HG03460 (cell line): ENCODE measurements around the gene TMEM178B.

Experiments
- ATAC-seq: cut with Tn5 transposase; IDR thresholded peaks from one replicate; pipeline ENCODE4 v1.9.1; 2021; ENCODE audit not compliant: unreplicated experiment

Gene TMEM178B

DNA sequence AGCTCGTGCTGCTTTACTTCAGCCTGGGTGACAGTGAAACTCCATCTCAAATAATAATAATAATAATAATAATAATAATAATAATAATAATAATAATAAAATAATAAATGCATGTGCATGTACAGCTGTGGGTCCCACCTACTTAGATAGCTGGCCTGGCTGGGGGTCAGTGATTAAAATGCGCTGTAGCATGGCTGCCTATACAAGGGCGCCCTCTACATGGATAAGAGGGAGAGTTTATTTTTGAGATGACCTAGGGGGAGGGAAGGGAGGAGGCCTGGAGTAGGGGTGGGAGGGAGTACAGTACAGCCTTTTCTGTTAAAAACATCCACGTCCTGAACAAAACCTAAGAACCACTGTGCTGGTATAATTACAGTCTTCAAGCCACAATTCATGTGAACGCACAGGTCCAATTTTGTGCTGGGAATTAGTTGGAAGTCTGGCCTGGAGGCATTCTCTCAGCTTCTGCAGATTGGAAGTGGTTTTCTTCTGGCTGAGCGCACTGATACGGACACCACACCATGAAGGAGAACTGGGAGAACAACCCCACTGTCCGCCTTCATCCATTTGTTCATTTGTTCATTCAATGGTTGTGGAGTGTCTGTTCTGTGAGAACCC, 146.5 kb downstream of the TMEM178B start:
- no peak for ATAC-seq

DNA sequence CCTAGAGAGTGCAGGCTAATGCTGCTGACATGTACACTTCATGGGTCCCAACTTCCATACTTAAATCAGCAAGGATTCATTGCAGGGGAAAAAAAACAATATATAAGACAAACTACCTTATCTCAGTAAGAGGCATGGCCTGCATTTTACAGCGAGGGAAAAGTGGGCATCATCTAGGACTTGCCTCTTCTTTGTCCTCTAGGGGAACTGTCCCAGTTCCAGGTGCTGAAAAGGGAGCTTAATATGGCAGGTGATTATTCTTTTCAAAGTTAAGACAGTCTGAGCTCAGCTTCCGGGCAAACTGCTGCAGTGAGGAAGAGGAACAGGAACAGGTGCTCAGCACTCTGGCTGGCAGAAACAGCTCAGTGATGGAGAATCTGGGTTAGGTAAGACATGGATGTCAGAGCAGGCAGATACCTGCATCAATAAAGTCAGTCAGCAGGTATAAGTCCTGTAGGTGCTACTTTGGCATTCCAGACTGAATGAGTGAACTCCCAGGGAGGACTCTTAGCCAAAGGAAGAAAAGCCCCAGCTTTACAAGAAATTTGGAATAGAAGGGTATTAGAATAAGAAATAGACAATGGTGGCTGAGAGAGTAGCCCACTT, 147.2 kb downstream of the TMEM178B start:
- no peak for ATAC-seq

DNA sequence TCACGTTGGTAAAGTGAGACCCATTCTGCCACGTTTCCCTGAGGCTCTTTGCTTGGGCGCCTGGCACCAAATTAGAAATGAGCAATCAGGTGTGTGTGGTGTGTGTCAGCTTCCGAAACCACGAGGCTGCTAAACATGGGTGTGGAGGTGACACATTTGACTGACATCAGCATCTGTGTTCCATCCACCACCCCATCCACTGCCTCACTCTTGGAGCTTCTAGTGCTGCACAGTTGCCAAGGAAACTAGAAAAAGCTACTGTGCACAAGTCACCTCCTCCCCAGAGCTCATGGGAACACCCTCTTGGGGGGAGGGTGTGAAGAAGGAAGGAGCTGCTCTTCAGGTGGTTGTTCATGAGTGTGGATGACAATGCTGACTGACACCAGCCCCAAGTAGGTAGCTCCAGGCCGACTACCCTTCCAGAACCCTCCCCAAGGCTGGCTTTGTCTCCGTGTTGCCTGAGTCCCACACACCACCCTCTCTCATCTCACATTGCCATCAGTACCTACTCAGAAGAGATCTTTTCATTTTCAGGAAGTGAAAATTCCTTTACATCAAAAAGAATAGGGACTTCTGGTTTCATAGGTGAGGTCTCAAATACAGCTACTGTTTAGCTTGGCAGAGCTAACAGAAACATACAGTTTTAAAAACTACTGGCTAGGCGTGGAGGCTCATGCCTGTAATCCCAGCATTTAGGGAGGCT, 152.2 kb downstream of the TMEM178B start:
- ATAC-seq, result no peak

DNA sequence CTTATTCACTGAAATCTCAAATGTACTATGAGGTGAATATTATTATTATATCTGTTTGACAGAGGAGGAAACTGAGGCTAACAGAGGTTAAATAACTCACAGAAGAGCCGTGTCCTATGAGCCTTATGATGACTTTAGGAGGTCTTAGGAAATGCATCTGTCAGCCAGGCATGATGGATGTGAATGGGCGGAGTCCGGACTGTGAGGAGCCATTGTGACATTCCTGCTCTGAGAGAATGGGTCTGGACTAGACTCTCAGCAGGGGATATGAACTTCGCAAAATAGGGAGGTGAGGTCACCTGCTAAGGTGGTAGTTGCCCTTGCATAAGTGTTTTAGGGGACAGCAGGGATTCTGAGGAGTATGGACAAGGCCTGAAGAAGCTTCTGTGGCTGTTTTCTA, 153.6 kb downstream of the TMEM178B start:
- ATAC-seq, result no peak

DNA sequence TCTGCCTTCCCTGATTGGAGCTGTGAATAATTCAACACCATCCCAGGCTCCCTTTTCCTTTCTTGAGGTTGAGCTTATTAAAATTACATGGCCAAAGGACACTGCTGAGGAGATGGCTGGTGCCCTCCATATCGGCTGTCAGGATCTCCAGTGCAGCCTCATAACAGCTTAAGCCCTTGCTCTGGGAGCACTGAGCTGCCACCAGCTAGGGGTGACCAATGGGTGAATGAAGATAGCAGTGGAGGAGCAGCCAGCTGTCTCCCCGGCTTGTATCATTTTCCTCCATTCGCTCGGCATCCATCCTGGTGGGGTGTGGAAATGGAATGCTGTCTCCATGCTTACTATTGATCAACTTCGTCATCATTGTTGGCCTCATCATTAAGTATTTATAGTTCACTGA, 154.6 kb downstream of the TMEM178B start:
- no peak for ATAC-seq

DNA sequence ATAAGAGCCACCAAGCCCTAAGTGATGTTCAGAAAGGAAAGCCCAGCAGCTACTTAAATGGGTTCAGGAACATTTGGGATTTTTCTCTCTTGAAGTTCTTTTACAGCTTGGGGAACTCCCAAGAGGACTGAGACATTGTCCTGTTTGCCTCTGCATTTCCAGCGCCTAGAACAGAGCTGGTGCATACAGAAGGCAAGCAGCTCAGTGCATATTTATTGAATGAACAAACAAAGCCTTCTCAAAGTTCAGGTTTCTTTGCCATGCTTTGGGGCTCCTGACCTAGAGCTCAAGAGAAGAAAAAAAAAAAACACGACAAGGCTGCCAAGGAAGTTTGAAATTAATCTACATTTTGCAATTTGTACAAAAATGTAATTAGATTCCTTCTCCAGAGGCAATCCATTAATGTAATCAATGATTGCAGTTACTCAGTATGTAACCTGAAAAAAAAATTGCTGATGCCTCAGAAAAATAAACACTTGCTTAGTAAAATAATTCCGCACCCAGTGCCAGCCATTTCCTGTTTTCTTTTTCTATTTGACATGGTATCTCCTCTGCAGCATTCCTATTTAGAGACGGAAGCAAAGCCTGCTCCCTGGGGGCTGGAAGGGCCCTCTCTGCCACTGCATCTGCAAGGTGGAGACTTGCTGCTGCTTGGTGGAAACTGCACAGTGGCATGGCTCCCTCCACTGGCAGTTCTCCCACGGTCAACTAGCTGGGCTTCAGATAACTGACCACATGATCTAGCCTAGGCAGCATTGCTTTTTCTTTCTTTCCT, 157.3 kb downstream of the TMEM178B start:
- no peak for ATAC-seq

DNA sequence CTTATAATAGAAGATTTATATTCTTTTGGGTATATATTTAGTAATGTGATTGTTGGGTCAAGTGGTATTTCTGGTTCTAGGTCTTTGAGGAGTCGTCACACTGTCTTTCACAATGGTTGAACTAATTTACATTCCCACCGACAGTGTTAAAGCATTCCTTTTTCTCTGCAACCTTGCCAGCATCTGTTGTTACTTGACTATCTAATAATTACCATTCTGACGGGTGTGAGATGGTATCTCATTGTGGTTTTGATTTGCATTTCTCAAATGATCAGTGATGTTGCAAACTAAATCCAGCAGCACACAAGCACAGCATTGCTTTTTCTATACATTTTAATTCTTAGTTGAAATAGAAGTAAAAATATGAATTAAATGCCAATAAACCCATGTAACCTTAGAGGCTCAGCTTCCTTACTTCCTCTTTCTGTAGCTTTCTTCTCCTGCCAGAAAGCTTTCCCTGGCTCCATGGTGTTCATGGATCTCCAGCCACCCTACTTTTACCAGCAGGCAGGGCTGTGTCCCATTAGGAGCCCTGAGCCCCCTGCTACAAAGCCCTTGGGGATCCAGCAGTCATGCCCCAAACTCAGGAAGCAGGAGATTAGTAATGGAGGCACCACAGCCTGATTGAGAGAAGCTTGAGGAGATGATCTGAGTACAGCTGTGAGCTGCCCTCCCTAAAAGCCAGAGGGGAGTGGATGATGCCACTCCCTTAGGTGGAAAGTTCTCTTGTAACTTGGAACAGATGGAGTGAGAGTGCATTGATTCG, 158.6 kb downstream of the TMEM178B start:
- no peak for ATAC-seq

DNA sequence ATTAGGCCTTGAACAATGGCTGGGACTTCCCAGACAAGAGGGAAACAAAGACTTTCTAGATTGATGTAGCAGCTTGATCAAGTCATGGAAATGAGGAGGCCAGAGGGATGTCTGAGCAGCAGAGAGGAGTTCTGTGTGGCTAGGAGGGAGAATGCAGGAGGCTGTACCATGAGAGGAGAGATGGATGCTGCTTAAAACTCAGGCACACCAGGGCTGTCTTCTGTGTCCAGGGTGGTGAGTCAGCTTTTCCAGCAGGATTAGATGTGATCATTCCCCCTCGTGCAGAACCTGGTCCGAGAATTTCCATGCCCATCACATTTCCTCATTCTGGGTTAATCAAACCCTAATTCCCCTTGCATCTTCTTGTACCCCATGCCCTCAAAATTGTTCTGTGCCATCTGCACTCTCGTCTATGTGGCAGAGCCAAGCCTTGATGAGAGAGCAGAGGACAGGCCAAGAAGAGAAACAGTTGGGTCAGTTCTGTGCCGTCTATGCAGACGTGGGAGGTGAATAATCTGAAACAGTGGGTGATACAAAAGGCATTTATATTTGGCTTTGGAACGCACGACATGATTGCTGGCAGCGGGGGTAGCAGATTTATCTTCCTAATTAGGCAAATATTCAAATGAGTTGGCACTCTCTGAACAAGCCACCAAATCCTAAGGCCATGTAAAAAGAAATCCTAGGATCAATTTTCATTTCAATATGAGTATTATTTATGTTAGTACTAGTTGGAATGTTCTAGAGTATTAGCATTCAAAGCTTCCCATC, 160.7 kb downstream of the TMEM178B start:
- no peak for ATAC-seq

DNA sequence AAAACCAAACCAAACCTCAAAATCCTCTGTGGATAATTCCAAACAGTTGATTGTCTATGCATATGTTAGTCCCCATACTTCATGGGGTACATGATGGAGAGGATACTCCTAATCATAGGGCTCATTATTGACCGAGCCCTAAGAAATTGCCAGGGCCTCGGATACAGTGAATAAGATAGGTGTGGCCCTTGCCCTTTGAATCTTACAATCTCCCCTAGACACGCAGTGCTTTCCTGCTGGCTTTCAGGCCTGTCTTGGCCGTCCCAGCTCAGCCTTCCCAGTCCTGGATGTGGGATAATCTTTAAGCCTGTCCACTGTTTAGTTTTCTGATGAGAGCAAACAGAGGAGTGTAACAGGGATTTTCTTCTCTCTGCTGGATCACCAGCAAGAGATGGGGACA, 161.8 kb downstream of the TMEM178B start:
- no peak for ATAC-seq

DNA sequence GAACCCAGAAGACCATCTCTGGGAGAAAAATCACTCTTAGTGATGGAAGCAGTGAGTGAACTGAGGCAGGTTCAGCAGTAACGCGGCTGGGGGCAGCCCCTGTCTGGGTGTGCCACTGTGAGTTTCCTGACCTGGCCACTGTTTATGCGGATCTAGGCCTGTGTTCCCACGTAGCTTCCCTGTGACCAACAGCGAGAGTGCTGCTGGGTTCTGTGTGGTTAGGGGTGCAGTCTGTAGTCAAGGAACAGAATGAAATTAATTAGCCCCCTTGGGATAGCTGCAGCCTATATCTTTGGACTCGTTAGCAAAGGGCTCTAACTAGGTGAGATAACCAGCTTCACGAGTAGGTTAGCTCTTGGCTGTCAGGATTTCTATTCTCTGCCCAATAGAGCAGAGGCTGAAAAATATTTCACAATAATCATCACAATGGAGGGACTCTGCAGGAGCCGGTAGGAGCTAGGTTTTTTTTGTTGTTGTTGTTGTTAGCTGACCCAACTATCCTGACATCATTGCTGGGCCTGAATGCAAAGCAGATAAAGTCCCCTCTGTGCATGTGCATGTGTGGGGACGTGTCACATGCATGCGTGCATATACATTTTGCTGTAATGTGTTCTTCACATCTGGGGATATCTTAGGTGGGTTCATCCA, 164.9 kb downstream of the TMEM178B start:
- ATAC-seq, result no peak

DNA sequence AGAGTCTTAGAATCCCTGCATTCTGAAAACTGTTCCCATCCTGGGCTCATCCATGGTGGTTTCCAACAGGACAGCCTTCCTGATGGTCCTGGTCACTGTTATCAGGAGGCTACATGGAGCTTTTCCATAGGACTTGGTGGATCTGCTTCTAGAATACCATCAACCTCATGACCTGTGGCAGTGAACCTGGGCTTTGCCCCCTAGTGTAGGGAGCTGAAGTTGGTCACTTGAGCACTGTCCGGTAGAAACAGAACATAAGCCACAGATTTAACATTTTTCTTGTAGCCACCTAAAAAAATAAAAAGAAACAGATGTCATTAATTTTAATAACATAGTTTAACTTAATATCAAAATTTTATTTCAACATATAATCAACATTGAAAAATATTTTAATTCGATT, 165.8 kb downstream of the TMEM178B start:
- ATAC-seq, result no peak

DNA sequence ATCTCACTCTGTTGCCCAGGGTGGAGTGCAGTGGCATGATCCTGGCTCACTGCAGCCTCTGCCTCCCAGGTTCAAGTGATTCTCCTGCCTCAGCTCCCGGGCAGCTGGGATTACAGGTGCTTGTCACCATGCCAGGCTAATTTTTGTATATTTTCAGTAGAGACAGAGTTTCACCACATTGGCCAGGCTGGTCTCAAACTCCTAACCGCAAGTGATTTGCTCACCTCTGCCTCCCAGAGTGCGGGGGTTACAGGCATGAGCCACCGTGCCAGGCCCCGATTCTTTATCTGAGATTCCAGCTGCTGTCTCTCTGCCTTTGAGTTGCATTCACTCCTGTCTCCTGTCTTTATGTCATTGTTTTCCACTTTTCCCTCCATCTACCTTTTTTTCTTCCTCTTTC, 168.7 kb downstream of the TMEM178B start:
- no peak for ATAC-seq

DNA sequence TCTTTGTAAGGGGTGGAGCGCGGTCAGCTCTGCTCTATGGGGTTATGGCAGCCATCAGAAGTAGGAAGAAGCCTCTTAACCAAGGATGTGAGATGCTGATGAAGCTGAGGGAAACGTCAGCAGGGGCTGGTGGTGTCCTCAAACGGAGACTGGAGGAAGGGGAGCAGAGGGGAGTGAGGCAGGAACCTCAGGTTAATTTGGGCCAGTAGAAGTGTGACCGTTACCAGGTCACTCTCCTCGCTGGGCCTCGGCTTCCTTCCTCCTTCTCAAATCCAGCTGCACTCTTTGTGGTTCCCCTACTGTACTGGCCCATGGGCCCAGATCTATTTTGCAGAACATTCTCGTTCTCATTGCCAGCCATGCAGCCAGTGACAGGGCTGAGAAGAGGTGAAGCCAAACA, 169.5 kb downstream of the TMEM178B start:
- ATAC-seq, result no peak

DNA sequence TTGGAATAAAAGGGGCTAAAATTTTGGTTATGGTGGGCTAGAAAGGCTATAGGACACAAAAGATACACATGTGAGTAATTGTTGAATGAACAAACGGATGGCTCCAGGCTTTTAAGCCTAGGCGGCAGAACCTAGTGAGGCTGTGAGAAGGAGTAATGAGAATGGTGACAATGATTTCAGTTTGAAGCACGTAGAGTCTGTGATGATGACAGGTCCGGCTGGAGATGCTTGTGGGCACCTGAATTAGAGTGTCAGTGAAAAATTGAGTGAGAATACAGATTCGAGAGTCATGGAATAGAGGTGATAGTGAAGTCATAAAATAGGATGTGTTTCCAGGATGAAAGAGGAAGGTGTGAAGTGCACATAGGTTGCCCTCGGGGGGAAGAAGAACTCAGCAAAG, 170.6 kb downstream of the TMEM178B start:
- no peak for ATAC-seq

DNA sequence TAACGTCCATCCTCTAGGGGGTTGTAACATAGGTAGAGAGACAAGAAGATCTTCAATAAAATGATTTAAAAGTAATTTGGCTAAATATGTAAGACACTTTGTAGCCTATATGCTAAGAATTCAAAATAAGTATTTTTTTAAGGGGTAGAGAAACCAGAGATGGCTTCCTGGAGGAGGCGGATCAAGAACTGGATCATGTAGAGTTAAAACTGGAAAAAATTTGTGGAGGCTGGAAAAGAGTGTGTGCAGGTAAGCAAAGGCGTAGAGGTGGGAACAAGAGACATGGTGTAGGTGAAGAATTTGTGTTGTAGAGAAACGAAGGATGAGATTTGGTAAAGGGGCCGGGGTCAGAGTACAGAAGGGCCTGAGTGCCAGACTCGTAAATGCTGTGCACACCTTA, 172.6 kb downstream of the TMEM178B start:
- ATAC-seq, result no peak

DNA sequence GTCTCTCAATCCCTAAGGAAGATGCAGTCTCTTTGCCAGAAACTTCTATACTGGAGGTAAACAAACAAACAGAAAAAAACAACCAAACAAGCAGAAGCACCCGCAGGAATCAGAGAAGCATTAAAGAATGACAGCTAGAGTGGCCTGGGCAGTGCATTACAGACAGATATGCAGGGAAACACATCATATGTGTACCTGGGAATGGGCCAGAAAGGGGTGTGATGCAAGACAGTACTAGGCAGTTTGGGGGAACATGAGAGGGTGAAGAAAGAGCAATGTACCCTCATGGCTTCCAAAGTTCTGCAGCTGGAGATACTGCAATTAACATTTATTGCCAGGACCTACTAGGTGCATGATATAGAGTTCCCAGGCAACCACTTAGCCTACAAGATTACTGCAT, 177.3 kb downstream of the TMEM178B start:
- ATAC-seq, result no peak

DNA sequence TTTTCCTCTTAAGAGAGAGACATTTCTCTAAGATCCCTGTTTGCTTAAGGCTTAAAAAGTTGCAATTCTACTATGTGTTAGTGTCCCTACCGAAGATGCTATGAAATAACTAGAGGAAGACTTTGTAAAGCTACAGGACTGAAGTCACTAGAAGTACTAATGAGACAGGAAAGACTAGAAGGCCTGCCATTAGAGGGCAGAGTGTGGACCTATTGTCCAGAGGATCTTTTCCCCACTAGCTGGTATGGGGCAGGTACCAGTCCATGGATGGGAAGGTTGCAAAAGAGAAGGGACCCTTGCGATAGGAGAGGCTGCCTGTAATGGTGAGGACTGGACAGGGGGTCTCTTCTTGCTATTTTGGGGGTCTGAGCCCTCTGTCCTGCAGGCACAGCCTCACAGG, 178.1 kb downstream of the TMEM178B start:
- no peak for ATAC-seq

DNA sequence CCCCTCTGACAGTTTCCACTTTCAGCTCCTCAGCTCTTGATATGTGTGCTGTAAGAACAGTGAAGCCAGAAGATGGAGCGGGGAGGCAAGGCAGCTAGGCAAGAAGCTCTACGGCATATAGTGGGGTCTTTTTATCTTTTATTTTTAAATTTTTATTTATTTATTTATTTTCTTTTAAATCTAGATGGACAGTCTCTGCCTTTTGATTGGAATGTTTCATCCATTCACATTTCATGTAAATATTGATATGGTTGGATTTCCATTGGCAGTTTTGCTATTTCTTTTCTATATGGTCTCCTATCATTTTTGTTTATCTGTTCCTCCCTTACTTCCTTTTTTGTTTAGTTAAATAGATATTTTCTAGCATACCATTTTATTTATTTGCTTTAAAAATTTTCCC, 183.7 kb downstream of the TMEM178B start:
- ATAC-seq, result no peak

DNA sequence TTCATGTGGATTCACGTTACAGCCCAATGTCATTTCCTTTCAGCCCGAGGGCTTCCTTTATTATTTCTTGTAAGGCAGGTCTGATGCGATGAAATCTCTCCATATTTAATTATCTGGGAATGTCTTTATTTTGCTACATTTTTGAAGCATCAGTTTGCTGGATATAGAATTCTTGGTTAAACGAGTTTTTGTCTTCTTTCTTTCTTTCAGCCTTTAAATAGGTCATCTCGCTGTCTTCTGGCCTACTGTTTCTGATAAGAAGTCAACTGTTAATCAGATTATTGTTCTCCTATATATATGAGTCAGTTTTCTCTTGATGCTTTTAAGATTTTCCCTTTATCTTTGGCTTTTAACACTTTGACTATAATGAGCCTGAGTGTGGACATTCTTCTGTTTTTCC, 184.7 kb downstream of the TMEM178B start:
- ATAC-seq, result no peak
